IMR-90 (cell line): Measurements from ENCODE around the gene BTBD2. TPM values are rescaled to one million over a fixed set of nuclear protein-coding genes. Genes with fewer than 3 reads are reported as not detected.

Experiments used
- ATAC-seq: fragments of 200-7000 bp; cut with Tn5 transposase; 2 replicates; pipeline ENCODE4 v1.9.1; 2020; ENCODE audit warnings: low read depth, mild to moderate bottlenecking, moderate library complexity
- BruUV-seq: library from RNA; stranded (reverse); fragments of 400-500 nt; replicated peaks from 2 replicates; lab custom pipeline; 2021; lab: Mats Ljungman, UMichigan
- CTCF ChIA-PET: fragments of 300-600 bp; formaldehyde crosslinking; extraction: SDS; loops from one replicate; lab custom pipeline; 2021; ENCODE audit warnings: antibody characterized with exemption; lab: Yijun Ruan, JAX
- POLR2A ChIA-PET: fragments of 300-600 bp; sonication (Branson Sonifier 250); formaldehyde crosslinking; loops from one replicate; lab custom pipeline; 2022; ENCODE audit warnings: antibody characterized with exemption; ENCODE audit not compliant: unreplicated experiment; lab: Charles Lee
- DNase-seq: peaks from one replicate; pipeline ENCODE4 v3.0.0; 2013
- H2AFZ ChIP-seq: replicated peaks from 2 replicates; pipeline ENCODE3; 2013; ENCODE audit warnings: low read length, mild to moderate bottlenecking; ENCODE audit not compliant: poor library complexity
- H2AK5ac ChIP-seq: 2 replicates; pipeline ENCODE4 v1.6.1; 2013; ENCODE audit warnings: low read depth, low read length, inconsistent platforms
- H2AK9ac ChIP-seq: replicated peaks from 2 replicates; pipeline ENCODE3; 2013; ENCODE audit warnings: mild to moderate bottlenecking, low read depth, low read length, moderate library complexity; ENCODE audit not compliant: poor library complexity
- H2BK120ac ChIP-seq: 2 replicates; pipeline ENCODE4 v1.6.1; 2013; ENCODE audit warnings: low read depth, low read length, inconsistent platforms
- H2BK15ac ChIP-seq: 3 replicates; pipeline ENCODE4 v1.6.1; 2013; ENCODE audit warnings: low read depth, low read length, inconsistent platforms
- H2BK20ac ChIP-seq: 2 replicates; pipeline ENCODE4 v1.6.1; 2013; ENCODE audit warnings: low read depth, mild to moderate bottlenecking, inconsistent platforms, low read length, moderate library complexity
- H2BK5ac ChIP-seq: 2 replicates; pipeline ENCODE4 v1.6.1; 2013; ENCODE audit warnings: mild to moderate bottlenecking, low read depth, low read length, inconsistent platforms; ENCODE audit not compliant: poor library complexity, severe bottlenecking
- H3K14ac ChIP-seq: replicated peaks from 2 replicates; pipeline ENCODE4 v1.6.1; 2013; ENCODE audit warnings: low read depth, low read length, inconsistent platforms
- H3K18ac ChIP-seq: 2 replicates; pipeline ENCODE4 v1.6.1; 2013; ENCODE audit warnings: low read depth, low read length, control low read depth
- H3K23ac ChIP-seq: 2 replicates; pipeline ENCODE4 v1.6.1; 2013; ENCODE audit warnings: low read depth, low read length, inconsistent platforms
- H3K27ac ChIP-seq: 2 replicates; pipeline ENCODE4 v1.5.1; 2013; ENCODE audit warnings: mild to moderate bottlenecking, control low read depth, low read length; ENCODE audit not compliant: insufficient read depth
- H3K27me3 ChIP-seq: 2 replicates; pipeline ENCODE4 v1.6.1; 2013; ENCODE audit warnings: low read length; ENCODE audit not compliant: control insufficient read depth, insufficient read depth
- H3K36me3 ChIP-seq: 2 replicates; pipeline ENCODE4 v1.6.1; 2013; ENCODE audit warnings: low read length, mixed read lengths; ENCODE audit not compliant: control insufficient read depth, insufficient read depth
- H3K4ac ChIP-seq: 2 replicates; pipeline ENCODE4 v1.6.1; 2013; ENCODE audit warnings: low read depth, low read length, inconsistent platforms
- H3K4me1 ChIP-seq: 2 replicates; pipeline ENCODE4 v1.6.1; 2013; ENCODE audit warnings: low read length, mixed read lengths; ENCODE audit not compliant: control insufficient read depth, insufficient read depth
- H3K4me2 ChIP-seq: 2 replicates; pipeline ENCODE4 v1.6.1; 2013; ENCODE audit warnings: low read depth, mild to moderate bottlenecking, control low read depth, low read length, moderate library complexity
- H3K4me3 ChIP-seq: 2 replicates; pipeline ENCODE4 v1.5.1; 2013; ENCODE audit warnings: low read depth, mild to moderate bottlenecking, control low read depth, low read length, moderate library complexity; ENCODE audit not compliant: insufficient read depth
- H3K56ac ChIP-seq: 2 replicates; pipeline ENCODE4 v1.6.1; 2013; ENCODE audit warnings: low read length, inconsistent platforms; ENCODE audit not compliant: insufficient read depth; ENCODE audit errors: extremely low read depth
- H3K79me1 ChIP-seq, 2 experiments: 2 replicates each; pipeline ENCODE4 v1.6.1; 2013; ENCODE audit warnings: low read length in 2 of 2, inconsistent platforms in 1 of 2, low read depth in 1 of 2
- H3K9ac ChIP-seq: 2 replicates; pipeline ENCODE4 v1.6.1; 2013; ENCODE audit warnings: low read depth, low read length, control low read depth
- H3K9me1 ChIP-seq: 2 replicates; pipeline ENCODE4 v1.6.1; 2013; ENCODE audit warnings: low read length, inconsistent platforms; ENCODE audit not compliant: insufficient read depth
- H3K9me3 ChIP-seq: 2 replicates; pipeline ENCODE4 v1.6.1; 2013; ENCODE audit warnings: low read length; ENCODE audit not compliant: control insufficient read depth, insufficient read depth
- H4K20me1 ChIP-seq: 2 replicates; pipeline ENCODE4 v1.6.1; 2013; ENCODE audit warnings: low read length, inconsistent platforms; ENCODE audit not compliant: insufficient read depth
- H4K5ac ChIP-seq: 2 replicates; pipeline ENCODE4 v1.6.1; 2013; ENCODE audit warnings: mild to moderate bottlenecking, low read depth, low read length, control low read depth
- H4K8ac ChIP-seq, 2 experiments: 2 replicates each; pipeline ENCODE4 v1.6.1; 2013; ENCODE audit warnings: low read depth in 2 of 2, low read length in 2 of 2, control low read depth in 1 of 2, inconsistent platforms in 1 of 2
- H4K91ac ChIP-seq: 2 replicates; pipeline ENCODE4 v1.6.1; 2013; ENCODE audit warnings: low read depth, low read length, inconsistent platforms; ENCODE audit not compliant: insufficient read depth
- BHLHE40 ChIP-seq: fragments of 150-350 bp; IDR thresholded peaks from 2 replicates; pipeline ENCODE4 v1.6.1; 2016; ENCODE audit warnings: mild to moderate bottlenecking, low read depth, low read length
- MAFK ChIP-seq: IDR thresholded peaks from 2 replicates; pipeline ENCODE4 v1.6.1; 2012; ENCODE audit warnings: low read depth, low read length, improper control_type of control experiment
- MXI1 ChIP-seq: IDR thresholded peaks from 2 replicates; pipeline ENCODE4 v1.6.1; 2012; ENCODE audit warnings: low read depth, mild to moderate bottlenecking, low read length, moderate library complexity, borderline replicate concordance
- NFE2L2 ChIP-seq: fragments of 150-350 bp; IDR thresholded peaks from 2 replicates; pipeline ENCODE4 v1.6.1; 2016; ENCODE audit warnings: low read depth, mild to moderate bottlenecking, low read length
- RCOR1 ChIP-seq: IDR thresholded peaks from 2 replicates; pipeline ENCODE4 v1.6.1; 2012; ENCODE audit warnings: mild to moderate bottlenecking, low read length, improper control_type of control experiment; ENCODE audit not compliant: insufficient replicate concordance
- WGBS, 2 experiments: methylation state at CpG; one replicate each; pipeline versions ENCODE4 v1.1.5 to v1.1.7; 2013; ENCODE audit warnings: missing lambda C conversion rate in 2 of 2; ENCODE audit not compliant: insufficient read length in 1 of 2; ENCODE audit errors: extremely low coverage in 2 of 2; 5-methylcytosine and 5-hydroxymethylcytosine counted together
- dilution Hi-C: fragments of 300-500 bp; cut with HindIII; formaldehyde crosslinking; loops from one replicate; pipeline ENCODE4 v1.14.3; 2018; ENCODE audit warnings: low sequenced_read_pairs; ENCODE audit not compliant: unreplicated experiment
- in situ Hi-C: fragments of 300-500 bp; cut with MboI; formaldehyde crosslinking; loops from 3 replicates; pipeline ENCODE4 v1.14.3; 2019; ENCODE audit warnings: low sequenced_read_pairs, inconsistent platforms, mixed read lengths
- intact Hi-C: fragments of 100-400 bp; cut with micrococcal nuclease; formaldehyde crosslinking; loops from 2 replicates; pipeline ENCODE4 v1.10.0; 2022
- polyA plus RNA-seq, 3 experiments: library from polyadenylated mRNA; depleted of rRNA; stranded (reverse); fragments of >200 nt; gene quantifications; 2 replicates each; pipeline ENCODE4 v1.2.3, GENCODE V29; 2012; ENCODE audit warnings: low replicate concordance in 1 of 3
- total RNA-seq: library from RNA; depleted of rRNA; stranded (reverse); fragments of >200 nt; gene quantifications from 2 replicates; pipeline ENCODE4 v1.2.3, GENCODE V29; 2012
- TF ChIP-seq, protein P1 (sequence below): conservative IDR thresholded peaks from 2 replicates; pipeline ENCODE4 v1.5.1; 2012; ENCODE audit warnings: mild to moderate bottlenecking, low read depth, low read length, improper control_type of control experiment
- TF ChIP-seq, protein P2 (sequence below): fragments of 150-350 bp; IDR thresholded peaks from 2 replicates; pipeline ENCODE4 v1.6.1; 2017; ENCODE audit warnings: mild to moderate bottlenecking, antibody characterized with exemption, low read length, low read depth

Gene BTBD2
- total and polyA plus RNA-seq, 2 of the 4 experiments (the other 2 are of a cell fraction): 24.4 to 65.7 TPM

DNA sequence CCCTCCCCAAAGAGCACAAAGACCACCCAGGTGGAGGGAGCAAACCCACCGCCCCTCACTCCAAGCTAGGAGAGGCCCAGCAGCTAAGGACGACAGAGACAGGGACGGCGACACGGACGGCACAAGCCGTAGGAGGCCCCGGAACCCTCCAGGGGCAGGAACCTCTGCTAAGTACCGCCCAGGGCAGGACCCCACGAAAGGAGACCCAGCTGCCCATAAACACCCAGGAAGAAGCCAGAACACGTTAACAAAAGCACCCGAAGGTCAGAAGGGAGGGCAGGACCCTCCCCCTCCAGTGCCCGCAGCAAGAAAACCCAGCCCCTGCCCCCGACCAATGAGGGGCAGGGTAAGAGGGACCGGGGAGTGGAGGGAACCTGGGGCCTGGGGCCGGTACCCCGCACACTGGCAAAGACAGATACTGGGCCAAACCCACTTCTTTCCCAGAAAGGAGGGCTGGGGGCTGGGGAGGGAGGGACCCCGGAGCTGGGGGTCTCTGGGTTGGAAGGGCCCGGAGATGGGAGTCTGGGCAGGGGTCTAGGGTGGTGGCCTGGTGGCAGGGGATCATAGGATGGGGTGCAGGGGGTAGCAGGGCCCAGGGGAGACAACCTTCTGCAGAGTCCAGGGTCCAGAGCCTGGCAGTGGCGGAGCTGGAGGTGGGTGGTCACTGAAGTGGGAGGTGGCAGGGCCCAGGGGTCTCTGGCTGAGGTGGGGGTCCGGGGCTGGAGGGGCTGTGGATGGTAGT, 2.4 kb downstream of the BTBD2 start:
- DNase-seq (no peak), ATAC-seq (no peak)
- no peak overlapping the region; the same call in 1 of the 2 replicates for H3K4me2 ChIP-seq
- H3K4me3 ChIP-seq: no peak overlapping the region
- H3K23ac ChIP-seq: no peak overlapping the region
- 84% methylated on average over 12 of the region's 21 CpGs; no CpG with 5 or more reads in 1 of the 2 experiments for WGBS, 2 experiments
- H3K9me3 ChIP-seq: no peaks in the 10 kb centered on the region
- H2BK15ac ChIP-seq: no peak overlapping the region
- no peak overlapping the region for H3K14ac ChIP-seq
- no peak overlapping the region for H2AFZ ChIP-seq
- peaks cover 7% of the 10 kb centered on the region for H3K36me3 ChIP-seq
- H3K4me1 ChIP-seq: peaks cover 14% of the 10 kb centered on the region
- ChIA-PET CTCF (no interaction called here), POLR2A (no interaction called here)
- peak overlapping the region; percentile 72 for H2AK9ac ChIP-seq
- H3K27me3 ChIP-seq: no peaks in the 10 kb centered on the region
- dilution Hi-C loops: no loop called here
- H4K91ac ChIP-seq: no peak overlapping the region
- no peak overlapping the region for H3K9ac ChIP-seq
- H3K4ac ChIP-seq: no peak overlapping the region
- H3K27ac ChIP-seq: no peak overlapping the region
- H2BK20ac ChIP-seq: no peak overlapping the region
- H2AK5ac ChIP-seq: no peak overlapping the region
- in situ Hi-C loops: no loop called here
- no TSS peak for BruUV-seq
- no peak overlapping the region for H3K18ac ChIP-seq
- H4K5ac ChIP-seq: no peak overlapping the region
- TF ChIP-seq MXI1: no peak
- no peak for TF ChIP-seq MAFK
- TF ChIP-seq RCOR1: no peak
- TF ChIP-seq, protein P1, sequence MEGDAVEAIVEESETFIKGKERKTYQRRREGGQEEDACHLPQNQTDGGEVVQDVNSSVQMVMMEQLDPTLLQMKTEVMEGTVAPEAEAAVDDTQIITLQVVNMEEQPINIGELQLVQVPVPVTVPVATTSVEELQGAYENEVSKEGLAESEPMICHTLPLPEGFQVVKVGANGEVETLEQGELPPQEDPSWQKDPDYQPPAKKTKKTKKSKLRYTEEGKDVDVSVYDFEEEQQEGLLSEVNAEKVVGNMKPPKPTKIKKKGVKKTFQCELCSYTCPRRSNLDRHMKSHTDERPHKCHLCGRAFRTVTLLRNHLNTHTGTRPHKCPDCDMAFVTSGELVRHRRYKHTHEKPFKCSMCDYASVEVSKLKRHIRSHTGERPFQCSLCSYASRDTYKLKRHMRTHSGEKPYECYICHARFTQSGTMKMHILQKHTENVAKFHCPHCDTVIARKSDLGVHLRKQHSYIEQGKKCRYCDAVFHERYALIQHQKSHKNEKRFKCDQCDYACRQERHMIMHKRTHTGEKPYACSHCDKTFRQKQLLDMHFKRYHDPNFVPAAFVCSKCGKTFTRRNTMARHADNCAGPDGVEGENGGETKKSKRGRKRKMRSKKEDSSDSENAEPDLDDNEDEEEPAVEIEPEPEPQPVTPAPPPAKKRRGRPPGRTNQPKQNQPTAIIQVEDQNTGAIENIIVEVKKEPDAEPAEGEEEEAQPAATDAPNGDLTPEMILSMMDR: no peak
- TF ChIP-seq NFE2L2: no peak
- TF ChIP-seq, protein P2, sequence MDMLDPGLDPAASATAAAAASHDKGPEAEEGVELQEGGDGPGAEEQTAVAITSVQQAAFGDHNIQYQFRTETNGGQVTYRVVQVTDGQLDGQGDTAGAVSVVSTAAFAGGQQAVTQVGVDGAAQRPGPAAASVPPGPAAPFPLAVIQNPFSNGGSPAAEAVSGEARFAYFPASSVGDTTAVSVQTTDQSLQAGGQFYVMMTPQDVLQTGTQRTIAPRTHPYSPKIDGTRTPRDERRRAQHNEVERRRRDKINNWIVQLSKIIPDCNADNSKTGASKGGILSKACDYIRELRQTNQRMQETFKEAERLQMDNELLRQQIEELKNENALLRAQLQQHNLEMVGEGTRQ: no peak
- no peak for TF ChIP-seq BHLHE40
- H4K8ac ChIP-seq: no peak overlapping the region
- H2BK120ac ChIP-seq: no peak overlapping the region
- peaks cover 3 to 60% of the 10 kb centered on the region in 2 experiments; a peak in 3 of 4 replicates for H3K79me1 ChIP-seq
- no peak overlapping the region for H2BK5ac ChIP-seq
- H3K56ac ChIP-seq: no peak overlapping the region
- peaks cover 18% of the 10 kb centered on the region for H4K20me1 ChIP-seq
- intact Hi-C loops: no loop called here
- H3K9me1 ChIP-seq: no peaks in the 10 kb centered on the region
